ENCODE data around the gene PRR20G.

The PRR20G gene

GRCh38 chr3:127324913-127325628 is 37.2 kb upstream of the PRR20G start:
- Histone ChIP-seq H3K36me3 (replicated peaks; ENCODE audit: low read depth, low read length) (no peaks in the 10 kb centered on the region), H2AFZ (ENCODE audit: low read depth, low read length) (no peak overlapping the region), H3K27me3 (ENCODE audit: low read depth, low read length) (peaks cover 6% of the 10 kb centered on the region), H3K79me2 (ENCODE audit: low read length) (no peaks in the 10 kb centered on the region), H4K20me1 (ENCODE audit: insufficient read depth, low read length) (no peaks in the 10 kb centered on the region), H3K9me3 (ENCODE audit: insufficient read depth, low read length) (peaks cover 6% of the 10 kb centered on the region; the same call in 1 of the 2 replicates), H3K9ac (ENCODE audit: low read length) (no peak overlapping the region), H3K4me2 (ENCODE audit: low read length) (no peak overlapping the region), H3K27ac (ENCODE audit: low read length) (no peak overlapping the region), H3K4me3 (ENCODE audit: low read length) (no peak overlapping the region), H3K4me1 (ENCODE audit: low read length) (no peaks in the 10 kb centered on the region)
- TF ChIP-seq CTCF (IDR thresholded peaks at IDR 0.05; ENCODE audit: low read depth, low read length) (no peak), EZH2phosphoT487 (IDR thresholded peaks at IDR 0.05; ENCODE audit: low read depth) (no peak)

- H3K4me1 ChIP-seq (ENCODE audit: low read length) = no peaks in the 10 kb centered on the region
- H3K79me2 ChIP-seq (ENCODE audit: low read length) = no peaks in the 10 kb centered on the region
- H3K9me3 ChIP-seq (ENCODE audit: insufficient read depth, low read length) = no peaks in the 10 kb centered on the region
- H3K4me2 ChIP-seq (ENCODE audit: low read length) = no peak overlapping the region
- no peak overlapping the region for H3K9ac ChIP-seq (ENCODE audit: low read length)
- H3K27me3 ChIP-seq (ENCODE audit: low read depth, low read length) = peaks cover 6% of the 10 kb centered on the region
- H2AFZ ChIP-seq (ENCODE audit: low read depth, low read length) = no peak overlapping the region
- TF ChIP-seq CTCF (IDR thresholded peaks at IDR 0.05; ENCODE audit: low read depth, low read length) (no peak), EZH2phosphoT487 (IDR thresholded peaks at IDR 0.05; ENCODE audit: low read depth) (no peak)
- H3K4me3 ChIP-seq (ENCODE audit: low read length) = no peak overlapping the region
- no peaks in the 10 kb centered on the region for H3K36me3 ChIP-seq (replicated peaks; ENCODE audit: low read depth, low read length)
- H3K27ac ChIP-seq (ENCODE audit: low read length) = no peak overlapping the region
- no peaks in the 10 kb centered on the region for H4K20me1 ChIP-seq (ENCODE audit: insufficient read depth, low read length)
These were observed 36.2 kb upstream of the PRR20G start for GRCh38 chr3:127324076-127324475.

GRCh38 chr3:127323581-127323980 is 35.7 kb upstream of the PRR20G start:
- no peaks in the 10 kb centered on the region for H3K79me2 ChIP-seq (ENCODE audit: low read length)
- peaks cover 6% of the 10 kb centered on the region for H3K27me3 ChIP-seq (ENCODE audit: low read depth, low read length)
- H2AFZ ChIP-seq (ENCODE audit: low read depth, low read length) = no peak overlapping the region
- no peaks in the 10 kb centered on the region for H3K36me3 ChIP-seq (replicated peaks; ENCODE audit: low read depth, low read length)
- no peak overlapping the region for H3K27ac ChIP-seq (ENCODE audit: low read length)
- H4K20me1 ChIP-seq (ENCODE audit: insufficient read depth, low read length) = no peaks in the 10 kb centered on the region
- H3K9ac ChIP-seq (ENCODE audit: low read length) = no peak overlapping the region
- no peak overlapping the region for H3K4me2 ChIP-seq (ENCODE audit: low read length)
- TF ChIP-seq CTCF (IDR thresholded peaks at IDR 0.05; ENCODE audit: low read depth, low read length) = no peak
- TF ChIP-seq EZH2phosphoT487 (IDR thresholded peaks at IDR 0.05; ENCODE audit: low read depth) = no peak
- H3K9me3 ChIP-seq (ENCODE audit: insufficient read depth, low read length) = no peaks in the 10 kb centered on the region
- no peak overlapping the region for H3K4me3 ChIP-seq (ENCODE audit: low read length)
- H3K4me1 ChIP-seq (ENCODE audit: low read length) = no peaks in the 10 kb centered on the region

- Histone ChIP-seq H3K4me3 (ENCODE audit: low read length) (no peak overlapping the region), H3K79me2 (ENCODE audit: low read length) (no peaks in the 10 kb centered on the region)
- no peak for TF ChIP-seq CTCF (IDR thresholded peaks at IDR 0.05; ENCODE audit: low read depth, low read length)
- TF ChIP-seq EZH2phosphoT487 (IDR thresholded peaks at IDR 0.05; ENCODE audit: low read depth) = no peak
These were observed 33.5 kb upstream of the PRR20G start for GRCh38 chr3:127321371-127321770.

More at GRCh38 chr3:127321371-127321770, 33.5 kb upstream of the PRR20G start:
- Histone ChIP-seq H3K4me2 (ENCODE audit: low read length) (no peak overlapping the region), H3K9ac (ENCODE audit: low read length) (no peak overlapping the region), H3K36me3 (replicated peaks; ENCODE audit: low read depth, low read length) (no peaks in the 10 kb centered on the region), H4K20me1 (ENCODE audit: insufficient read depth, low read length) (no peaks in the 10 kb centered on the region), H2AFZ (ENCODE audit: low read depth, low read length) (no peak overlapping the region), H3K27ac (ENCODE audit: low read length) (no peak overlapping the region), H3K27me3 (ENCODE audit: low read depth, low read length) (peaks cover 13% of the 10 kb centered on the region; the same call in 1 of the 2 replicates), H3K9me3 (ENCODE audit: insufficient read depth, low read length) (no peaks in the 10 kb centered on the region), H3K4me1 (ENCODE audit: low read length) (no peaks in the 10 kb centered on the region)

All from OCI-LY3 (cell line).